Measurements from ENCODE around the gene HIF3A.

Gene HIF3A

DNA sequence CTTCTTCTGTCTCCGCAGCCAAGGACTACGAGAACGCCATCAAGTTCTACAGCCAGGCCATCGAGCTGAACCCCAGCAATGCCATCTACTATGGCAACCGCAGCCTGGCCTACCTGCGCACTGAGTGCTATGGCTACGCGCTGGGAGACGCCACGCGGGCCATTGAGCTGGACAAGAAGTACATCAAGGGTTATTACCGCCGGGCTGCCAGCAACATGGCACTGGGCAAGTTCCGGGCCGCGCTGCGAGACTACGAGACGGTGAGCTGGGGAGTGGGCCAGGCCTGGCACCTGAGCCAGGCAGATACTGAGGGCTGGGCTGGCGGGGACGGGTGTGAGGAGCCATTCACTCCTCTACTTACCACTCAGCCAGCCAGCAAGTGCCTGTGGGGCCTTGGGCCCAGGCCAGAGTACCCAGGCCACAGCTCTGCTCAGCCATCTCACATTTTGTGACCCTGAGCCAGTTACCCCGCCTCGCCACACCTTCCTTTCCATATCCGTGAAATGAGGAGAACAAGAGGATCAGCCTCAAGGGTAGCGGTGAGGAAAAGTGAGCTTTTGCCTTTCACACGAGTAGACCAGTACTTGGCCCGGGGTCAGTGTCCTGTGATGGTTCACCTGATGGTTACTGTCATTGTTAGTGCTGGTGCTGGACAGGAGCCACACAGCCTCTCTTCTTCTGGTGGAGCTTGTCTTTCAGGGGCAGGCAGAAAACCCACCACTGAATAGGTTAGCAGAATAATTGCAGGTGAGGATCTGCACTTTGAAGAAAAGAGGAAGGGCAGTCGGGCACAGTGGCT is 57.1 kb downstream of the HIF3A start:
- intact Hi-C loops (cut with DNase I; ENCODE audit: low total_unique reads) = no loop called here
- H3K27ac ChIP-seq = no peak overlapping the region
- peak in 1 of 2 donors; percentile 64 for DNase-seq
- peaks cover 6 to 38% (median 34%) of the 10 kb centered on the region in 4 donors for H3K4me1 ChIP-seq
- peaks cover 29 to 57% (median 38%) of the 10 kb centered on the region in 3 donors for H3K36me3 ChIP-seq
- H3K4me3 ChIP-seq = no peak overlapping the region
- no peaks in the 10 kb centered on the region for H3K9me3 ChIP-seq
- TF ChIP-seq, protein P1, sequence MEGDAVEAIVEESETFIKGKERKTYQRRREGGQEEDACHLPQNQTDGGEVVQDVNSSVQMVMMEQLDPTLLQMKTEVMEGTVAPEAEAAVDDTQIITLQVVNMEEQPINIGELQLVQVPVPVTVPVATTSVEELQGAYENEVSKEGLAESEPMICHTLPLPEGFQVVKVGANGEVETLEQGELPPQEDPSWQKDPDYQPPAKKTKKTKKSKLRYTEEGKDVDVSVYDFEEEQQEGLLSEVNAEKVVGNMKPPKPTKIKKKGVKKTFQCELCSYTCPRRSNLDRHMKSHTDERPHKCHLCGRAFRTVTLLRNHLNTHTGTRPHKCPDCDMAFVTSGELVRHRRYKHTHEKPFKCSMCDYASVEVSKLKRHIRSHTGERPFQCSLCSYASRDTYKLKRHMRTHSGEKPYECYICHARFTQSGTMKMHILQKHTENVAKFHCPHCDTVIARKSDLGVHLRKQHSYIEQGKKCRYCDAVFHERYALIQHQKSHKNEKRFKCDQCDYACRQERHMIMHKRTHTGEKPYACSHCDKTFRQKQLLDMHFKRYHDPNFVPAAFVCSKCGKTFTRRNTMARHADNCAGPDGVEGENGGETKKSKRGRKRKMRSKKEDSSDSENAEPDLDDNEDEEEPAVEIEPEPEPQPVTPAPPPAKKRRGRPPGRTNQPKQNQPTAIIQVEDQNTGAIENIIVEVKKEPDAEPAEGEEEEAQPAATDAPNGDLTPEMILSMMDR (IDR thresholded peaks at IDR 0.05) = no peak
- H3K27me3 ChIP-seq = no peaks in the 10 kb centered on the region

DNA sequence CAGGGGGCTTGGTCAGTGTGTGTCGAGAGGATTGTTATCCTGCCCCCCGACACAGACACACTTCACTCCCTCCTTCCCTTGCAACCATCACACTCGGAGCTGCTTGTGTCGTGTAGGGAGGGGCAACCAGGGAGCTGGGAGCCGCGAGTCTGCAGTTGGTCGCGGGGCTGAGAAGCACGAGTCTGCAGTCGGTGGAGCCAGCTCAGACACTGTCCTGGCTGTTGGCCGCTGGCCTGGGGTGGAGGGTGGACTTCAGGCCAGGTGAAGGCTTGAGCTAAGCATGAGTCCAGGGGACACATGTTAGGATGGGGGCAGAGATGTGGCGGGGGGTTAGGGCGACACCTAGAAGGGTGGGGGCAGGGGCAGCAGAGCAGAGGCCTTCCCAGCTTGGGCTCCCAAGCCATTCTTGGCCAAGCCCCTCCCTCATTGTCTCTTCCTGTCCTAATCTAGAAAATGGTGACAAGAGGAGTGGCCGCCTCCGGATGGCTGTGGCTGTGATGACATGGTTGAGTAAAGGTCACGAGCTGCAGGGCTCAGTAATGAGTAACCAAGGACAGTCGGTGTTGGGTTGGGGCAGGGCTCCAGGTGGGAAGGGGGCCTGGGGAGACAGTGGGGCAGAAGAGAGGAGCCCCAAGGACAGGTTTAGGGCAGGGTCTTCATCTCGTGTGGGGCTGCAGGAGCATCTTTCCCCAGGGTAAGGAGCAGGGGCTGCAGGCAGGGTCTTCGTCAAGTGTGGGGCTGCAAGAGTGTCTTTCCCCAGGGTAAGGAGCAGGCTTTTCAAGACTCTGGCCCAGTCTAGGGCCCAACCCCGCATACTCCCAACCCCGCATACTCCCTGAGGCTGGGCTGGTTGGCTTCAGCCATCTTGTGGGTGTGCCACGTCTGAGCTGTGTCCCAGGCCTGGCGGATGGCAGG is 58.6 kb downstream of the HIF3A start:
- peak in 1 of 2 donors; percentile 53 for DNase-seq
- intact Hi-C loops (cut with DNase I; ENCODE audit: low total_unique reads) = no loop called here
- H3K9me3 ChIP-seq = no peaks in the 10 kb centered on the region
- no peaks in the 10 kb centered on the region for H3K27me3 ChIP-seq
- H3K4me3 ChIP-seq = no peak overlapping the region
- peaks cover 0 to 22% (median 19%) of the 10 kb centered on the region in 4 donors for H3K4me1 ChIP-seq
- TF ChIP-seq, protein P1 (IDR thresholded peaks at IDR 0.05) = no peak
- H3K27ac ChIP-seq = no peak overlapping the region
- H3K36me3 ChIP-seq = peaks cover 29 to 59% (median 38%) of the 10 kb centered on the region in 3 donors

DNA sequence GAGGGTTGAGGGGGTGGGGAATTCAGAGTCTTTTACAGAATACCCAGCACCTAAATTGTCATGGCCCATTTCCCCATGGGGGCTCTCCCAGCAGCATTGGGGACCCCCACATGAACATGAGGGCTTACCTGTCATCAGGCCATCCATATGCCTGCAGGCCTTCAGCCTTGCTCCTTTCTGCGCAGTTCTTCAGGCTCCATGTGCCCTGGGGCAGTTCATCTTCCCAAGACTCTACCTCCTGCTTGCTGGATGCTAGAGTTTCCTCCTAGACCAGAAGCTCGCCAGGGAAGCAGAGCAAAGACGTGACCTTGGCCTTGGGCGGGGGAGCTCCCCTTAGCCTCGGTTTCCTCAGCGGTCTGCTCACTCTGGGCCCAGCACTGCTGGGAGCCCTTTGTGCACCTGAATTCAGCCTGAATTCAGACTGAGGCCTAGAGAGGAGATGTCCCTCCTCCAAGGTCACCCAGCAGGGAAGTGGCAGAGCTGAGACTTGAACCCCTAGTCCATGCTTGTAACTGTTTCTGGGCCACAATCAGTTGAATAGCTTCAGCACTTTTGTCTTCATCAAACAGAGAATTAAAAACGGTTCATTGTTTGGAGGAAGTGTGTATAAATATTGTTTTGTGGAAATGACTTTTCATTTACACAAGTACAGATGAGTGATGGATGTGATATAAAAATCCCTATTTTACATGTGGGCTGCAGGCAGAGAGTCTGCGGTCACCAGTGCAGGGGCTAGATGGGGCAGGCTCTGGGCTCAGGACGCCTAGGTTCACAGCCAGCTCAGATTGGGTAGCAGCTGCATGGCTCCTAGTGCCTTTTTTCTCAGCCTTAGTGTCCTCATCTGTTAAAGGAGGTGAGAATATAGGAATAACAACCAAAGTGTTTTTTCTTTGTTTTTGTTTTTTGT is 59.6 kb downstream of the HIF3A start:
- Histone ChIP-seq H3K36me3 (peaks cover 29 to 60% (median 38%) of the 10 kb centered on the region in 3 donors), H3K27me3 (no peaks in the 10 kb centered on the region), H3K27ac (no peak overlapping the region), H3K9me3 (no peaks in the 10 kb centered on the region), H3K4me3 (no peak overlapping the region), H3K4me1 (peaks cover 0 to 13% (median 10%) of the 10 kb centered on the region in 4 donors)
- peak in 1 of 2 donors; percentile 10 for DNase-seq
- TF ChIP-seq, protein P1 (IDR thresholded peaks at IDR 0.05) = no peak
- intact Hi-C loops (cut with DNase I; ENCODE audit: low total_unique reads) = no loop called here

DNA sequence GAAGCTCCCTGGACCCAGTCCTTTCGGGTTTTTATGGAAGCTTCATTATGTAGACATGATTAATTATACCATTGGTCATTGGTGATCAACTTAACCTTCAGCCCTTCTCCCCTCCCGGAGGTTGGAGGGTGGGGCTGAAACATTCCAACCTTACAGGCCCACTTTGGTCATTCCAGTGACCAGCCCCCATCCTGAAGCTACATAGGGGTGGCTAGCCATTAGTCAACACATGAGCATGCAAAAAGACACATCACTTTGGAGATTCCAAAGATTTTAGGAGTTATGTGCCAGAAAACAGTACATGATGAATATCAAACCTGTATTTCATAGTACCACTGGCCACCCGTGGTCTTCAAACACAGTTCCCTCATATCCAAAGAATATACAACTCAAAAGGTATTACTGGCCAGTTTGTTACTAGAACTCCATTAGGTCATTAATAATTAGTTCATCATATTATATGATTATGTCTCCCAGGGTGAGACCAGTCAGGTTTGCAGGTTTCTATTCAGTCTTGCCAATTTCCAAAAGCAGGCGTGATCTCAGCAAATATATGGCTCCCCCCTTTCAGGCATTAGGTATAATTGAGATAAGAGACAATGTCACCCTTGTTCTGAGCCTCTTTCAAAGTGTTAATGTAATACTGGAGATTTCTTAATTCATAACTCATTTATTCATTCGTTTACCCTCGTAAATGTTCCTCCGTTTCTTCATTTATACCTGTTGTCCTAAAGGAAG is 61.2 kb downstream of the HIF3A start:
- TF ChIP-seq, protein P1 (IDR thresholded peaks at IDR 0.05) = no peak
- no peak overlapping the region for H3K27ac ChIP-seq

More for the DNA sequence above, 61.2 kb downstream of the HIF3A start:
- Histone ChIP-seq H3K9me3 (no peaks in the 10 kb centered on the region), H3K4me1 (peaks cover 0 to 6% (median 0%) of the 10 kb centered on the region in 4 donors), H3K27me3 (no peaks in the 10 kb centered on the region), H3K4me3 (no peak overlapping the region), H3K36me3 (peaks cover 29 to 55% (median 38%) of the 10 kb centered on the region in 3 donors)
- no peak for DNase-seq
- intact Hi-C loops (cut with DNase I; ENCODE audit: low total_unique reads) = no loop called here

Measured in tibial artery (tissue), 4 donors.